H1 (cell line): ENCODE results near the gene ZNF581.

Experiments
- ATF2 ChIP-seq: IDR thresholded peaks from 2 replicates; pipeline ENCODE4 v1.6.1; 2012; ENCODE audit warnings: low read length, inconsistent platforms
- GABPA ChIP-seq: IDR thresholded peaks from 2 replicates; pipeline ENCODE4 v1.6.1; 2011; ENCODE audit warnings: mild to moderate bottlenecking, low read length, moderate library complexity, borderline replicate concordance; ENCODE audit not compliant: insufficient read depth

GRCh38 chr19:55676889-55677505 lies 33.5 kb downstream of the ZNF581 start:
- no peak for TF ChIP-seq GABPA
- TF ChIP-seq ATF2, result no peak
